ENCODE data around the gene CAPN2. TPM values are rescaled to one million over a fixed set of nuclear protein-coding genes. Genes with fewer than 3 reads are reported as not detected.
A peak's percentile ranks its signal among the peaks of the same experiment; 100 is the strongest.

The CAPN2 gene
- total RNA-seq, 1 experiment from 2014 or later, result 513 TPM

DNA sequence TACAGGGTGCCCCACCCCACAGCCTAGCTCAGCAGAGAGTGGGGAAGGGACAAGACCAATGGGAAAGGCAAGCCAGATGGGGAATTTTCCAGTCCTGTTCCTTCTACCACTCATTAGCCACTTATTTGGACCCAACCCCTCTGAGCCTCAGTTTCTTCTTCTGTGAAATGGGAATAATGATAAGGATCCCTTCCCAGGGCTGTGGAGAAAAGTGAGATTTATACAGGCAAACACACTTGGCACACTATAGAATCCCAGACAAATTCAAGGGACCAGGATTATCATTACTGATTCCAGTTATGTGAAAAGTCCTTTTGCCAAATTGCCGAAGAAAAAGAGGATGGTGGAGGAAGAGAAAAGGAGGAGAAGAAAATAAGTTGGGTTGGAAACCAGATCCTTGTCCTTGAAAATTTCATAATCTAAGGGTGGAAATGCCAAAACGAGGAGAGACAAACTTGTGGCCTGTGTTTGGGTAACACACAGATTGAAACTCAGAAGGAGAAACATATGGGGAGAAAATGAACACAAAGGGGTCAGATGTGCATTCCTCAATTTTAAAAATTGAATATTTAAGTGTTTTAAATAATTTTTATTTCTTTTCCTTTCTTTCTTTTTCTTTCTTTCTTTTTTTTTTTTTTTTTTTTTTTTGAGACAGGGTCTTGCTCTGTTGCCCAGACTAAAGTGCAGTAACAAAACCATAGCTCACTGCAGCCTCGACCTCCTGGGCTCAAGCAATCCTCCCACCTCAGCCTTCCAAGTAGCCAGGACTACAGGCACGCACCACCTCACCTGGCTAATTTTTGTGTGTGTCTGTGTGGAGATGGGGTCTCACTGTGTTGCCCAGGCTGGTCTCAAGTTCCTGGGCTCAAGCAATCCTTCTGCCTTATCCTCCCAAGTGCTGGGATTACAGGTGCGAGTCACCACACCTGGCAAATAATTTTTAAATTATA, 9.6 kb downstream of the CAPN2 start:
- TF ChIP-seq, protein P1, sequence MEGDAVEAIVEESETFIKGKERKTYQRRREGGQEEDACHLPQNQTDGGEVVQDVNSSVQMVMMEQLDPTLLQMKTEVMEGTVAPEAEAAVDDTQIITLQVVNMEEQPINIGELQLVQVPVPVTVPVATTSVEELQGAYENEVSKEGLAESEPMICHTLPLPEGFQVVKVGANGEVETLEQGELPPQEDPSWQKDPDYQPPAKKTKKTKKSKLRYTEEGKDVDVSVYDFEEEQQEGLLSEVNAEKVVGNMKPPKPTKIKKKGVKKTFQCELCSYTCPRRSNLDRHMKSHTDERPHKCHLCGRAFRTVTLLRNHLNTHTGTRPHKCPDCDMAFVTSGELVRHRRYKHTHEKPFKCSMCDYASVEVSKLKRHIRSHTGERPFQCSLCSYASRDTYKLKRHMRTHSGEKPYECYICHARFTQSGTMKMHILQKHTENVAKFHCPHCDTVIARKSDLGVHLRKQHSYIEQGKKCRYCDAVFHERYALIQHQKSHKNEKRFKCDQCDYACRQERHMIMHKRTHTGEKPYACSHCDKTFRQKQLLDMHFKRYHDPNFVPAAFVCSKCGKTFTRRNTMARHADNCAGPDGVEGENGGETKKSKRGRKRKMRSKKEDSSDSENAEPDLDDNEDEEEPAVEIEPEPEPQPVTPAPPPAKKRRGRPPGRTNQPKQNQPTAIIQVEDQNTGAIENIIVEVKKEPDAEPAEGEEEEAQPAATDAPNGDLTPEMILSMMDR (IDR thresholded peaks at IDR 0.05; ENCODE audit: unreplicated experiment), result no peak
- POLR2A ChIA-PET, result interaction anchor here (0.6 to 5.6 kb wide), 11 partner anchors 9 to 636 kb away, joined by 3 to 77 read pairs (median 5); partner anchors contain the start of genes CAPN2 and TP53BP2
- Mint-ChIP-seq H3K4me1 (ENCODE audit: insufficient read depth, unreplicated experiment) (peaks cover 67% of the 10 kb centered on the region), H3K27ac (ENCODE audit: low read depth, unreplicated experiment) (peak overlapping the region; percentile 82), H3K36me3 (ENCODE audit: insufficient read depth, unreplicated experiment) (peaks cover 97% of the 10 kb centered on the region), H3K9me3 (ENCODE audit: unreplicated experiment) (no peaks in the 10 kb centered on the region), H3K4me3 (ENCODE audit: unreplicated experiment) (no peak overlapping the region), H3K27me3 (ENCODE audit: insufficient read depth, unreplicated experiment) (no peaks in the 10 kb centered on the region)
- no TSS peak for BruUV-seq (replicated peaks)
- CTCF ChIA-PET, result interaction anchor here (0.6 to 2.8 kb wide), 8 partner anchors 9 to 640 kb away, joined by 3 to 11 read pairs (median 4); partner anchors contain the start of gene CAPN2
- intact Hi-C loops (cut with micrococcal nuclease), result no loop called here
- DNase-seq (ENCODE audit: unreplicated experiment), result no peak

DNA sequence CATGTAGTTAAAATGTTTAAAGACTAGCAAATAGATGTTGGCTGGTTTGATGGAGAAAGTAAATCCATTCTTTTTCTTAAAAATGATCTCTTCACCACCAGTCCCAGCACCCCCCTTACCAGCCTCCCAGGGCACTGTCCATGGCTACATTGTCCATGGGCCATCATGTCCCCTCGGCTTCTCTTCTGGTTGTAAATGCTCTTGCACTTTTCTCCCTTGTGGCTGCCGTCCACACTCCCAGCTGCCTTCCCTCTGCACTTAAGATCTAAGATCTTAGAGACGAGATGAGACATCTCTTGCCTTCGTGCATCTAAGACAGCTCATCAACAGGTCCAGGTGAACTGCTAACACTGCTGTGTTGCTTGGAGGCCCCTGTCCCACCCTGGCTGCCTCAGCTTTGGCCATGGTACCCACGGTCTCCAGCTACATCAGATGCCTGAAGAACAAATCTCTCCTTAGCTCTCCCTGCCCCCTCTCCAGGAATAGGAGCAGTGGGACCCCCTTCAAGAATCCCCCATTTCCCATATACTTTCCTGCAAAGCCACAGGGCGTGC, 11.1 kb downstream of the CAPN2 start:
- CTCF ChIA-PET, result interaction anchor here (0.6 to 1.6 kb wide), 7 partner anchors 13 to 590 kb away, joined by 3 to 8 read pairs (median 4); no protein-coding TSS in a partner anchor
- H3K9me3 Mint-ChIP-seq (ENCODE audit: unreplicated experiment), result no peaks in the 10 kb centered on the region
- no TSS peak for BruUV-seq (replicated peaks)
- DNase-seq (ENCODE audit: unreplicated experiment), result no peak
- POLR2A ChIA-PET, result interaction anchor here (0.7 to 7.0 kb wide), 5 partner anchors 7 to 748 kb away, joined by 3 to 53 read pairs (median 17); partner anchors contain the start of gene CAPN2
- peaks cover 65% of the 10 kb centered on the region for H3K4me1 Mint-ChIP-seq (ENCODE audit: insufficient read depth, unreplicated experiment)
- peak overlapping the region; percentile 59 for H3K27ac Mint-ChIP-seq (ENCODE audit: low read depth, unreplicated experiment)
- H3K36me3 Mint-ChIP-seq (ENCODE audit: insufficient read depth, unreplicated experiment), result peaks cover 94% of the 10 kb centered on the region
- intact Hi-C loops (cut with micrococcal nuclease), result no loop called here
- no peaks in the 10 kb centered on the region for H3K27me3 Mint-ChIP-seq (ENCODE audit: insufficient read depth, unreplicated experiment)
- TF ChIP-seq, protein P1 (IDR thresholded peaks at IDR 0.05; ENCODE audit: unreplicated experiment), result no peak
- no peak overlapping the region for H3K4me3 Mint-ChIP-seq (ENCODE audit: unreplicated experiment)

DNA sequence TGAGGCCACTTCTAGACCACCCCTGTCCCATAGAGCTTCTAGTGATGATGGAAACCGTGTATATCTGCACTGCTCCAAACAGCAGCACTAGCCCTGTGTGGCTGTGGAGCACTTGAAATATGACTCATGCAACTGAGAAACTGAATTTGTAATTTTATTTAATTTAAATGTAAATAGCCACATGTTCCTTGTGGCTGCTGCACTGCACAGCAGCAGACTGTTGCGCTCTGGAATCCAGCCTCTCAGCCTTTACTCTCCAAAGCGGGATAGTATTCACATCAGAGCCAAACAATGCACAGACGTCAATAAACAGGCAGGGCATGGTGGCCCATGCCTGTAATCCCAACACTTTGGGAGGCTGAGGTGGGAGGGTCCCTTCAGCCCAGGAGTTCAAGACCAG, 12.0 kb downstream of the CAPN2 start:
- H3K27ac Mint-ChIP-seq (ENCODE audit: low read depth, unreplicated experiment), result peak overlapping the region; percentile 59
- peaks cover 68% of the 10 kb centered on the region for H3K4me1 Mint-ChIP-seq (ENCODE audit: insufficient read depth, unreplicated experiment)
- no peak overlapping the region for H3K4me3 Mint-ChIP-seq (ENCODE audit: unreplicated experiment)
- no peaks in the 10 kb centered on the region for H3K27me3 Mint-ChIP-seq (ENCODE audit: insufficient read depth, unreplicated experiment)
- ChIA-PET POLR2A (interaction anchor here (0.6 to 7.7 kb wide), 6 partner anchors 8 to 27 kb away, joined by 3 to 68 read pairs (median 21); partner anchors contain the start of gene CAPN2), CTCF (interaction anchor here (0.5 to 1.6 kb wide), 11 partner anchors 8 to 802 kb away, joined by 3 to 8 read pairs (median 4); no protein-coding TSS in a partner anchor)
- no peaks in the 10 kb centered on the region for H3K9me3 Mint-ChIP-seq (ENCODE audit: unreplicated experiment)
- DNase-seq (ENCODE audit: unreplicated experiment), result no peak
- H3K36me3 Mint-ChIP-seq (ENCODE audit: insufficient read depth, unreplicated experiment), result peaks cover 94% of the 10 kb centered on the region
- intact Hi-C loops (cut with micrococcal nuclease), result no loop called here
- TF ChIP-seq, protein P1 (IDR thresholded peaks at IDR 0.05; ENCODE audit: unreplicated experiment), result no peak
- no TSS peak for BruUV-seq (replicated peaks)

DNA sequence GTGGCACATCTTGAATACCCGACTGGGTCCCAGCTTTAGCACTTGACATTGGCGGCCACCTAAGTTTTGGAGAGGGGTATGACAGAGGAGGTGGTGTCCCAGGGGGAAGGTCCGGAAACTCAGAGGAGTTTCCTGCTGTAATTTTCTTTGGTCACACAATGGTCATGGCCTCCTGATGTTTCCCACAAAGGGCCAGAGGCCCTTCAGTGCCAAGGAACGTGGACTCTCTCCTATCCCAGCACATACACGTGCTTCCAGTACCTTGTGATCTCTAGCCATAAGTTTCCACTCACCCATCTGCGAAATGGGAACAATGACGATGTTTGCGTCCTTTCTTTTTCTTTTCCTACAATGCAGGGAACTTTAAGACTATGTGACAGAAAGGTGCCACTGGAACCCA, 13.2 kb downstream of the CAPN2 start:
- peak overlapping the region; percentile 90 for H3K27ac Mint-ChIP-seq (ENCODE audit: low read depth, unreplicated experiment)
- intact Hi-C loops (cut with micrococcal nuclease), result no loop called here

More for the DNA sequence above, 13.2 kb downstream of the CAPN2 start:
- peaks cover 92% of the 10 kb centered on the region for H3K36me3 Mint-ChIP-seq (ENCODE audit: insufficient read depth, unreplicated experiment)
- POLR2A ChIA-PET, result interaction anchor here (3.6 to 7.7 kb wide), 4 partner anchors 9 to 19 kb away, joined by 17 to 68 read pairs (median 39); partner anchors contain the start of gene CAPN2
- BruUV-seq (replicated peaks), result no TSS peak
- no peaks in the 10 kb centered on the region for H3K27me3 Mint-ChIP-seq (ENCODE audit: insufficient read depth, unreplicated experiment)
- no peak overlapping the region for H3K4me3 Mint-ChIP-seq (ENCODE audit: unreplicated experiment)
- TF ChIP-seq, protein P1 (IDR thresholded peaks at IDR 0.05; ENCODE audit: unreplicated experiment), result no peak
- H3K9me3 Mint-ChIP-seq (ENCODE audit: unreplicated experiment), result no peaks in the 10 kb centered on the region
- CTCF ChIA-PET, result interaction anchor here (0.6 to 1.7 kb wide), 10 partner anchors 9 to 602 kb away, joined by 3 to 8 read pairs (median 4); no protein-coding TSS in a partner anchor
- no peak for DNase-seq (ENCODE audit: unreplicated experiment)
- peaks cover 63% of the 10 kb centered on the region for H3K4me1 Mint-ChIP-seq (ENCODE audit: insufficient read depth, unreplicated experiment)
